ENCODE results near the gene TRPM2. TPM values are rescaled to one million over a fixed set of nuclear protein-coding genes. Genes with fewer than 3 reads are reported as not detected.

Gene TRPM2
- total and polyA plus RNA-seq, 2 of the 13 experiments (the other 11 are each of a cell fraction or from before 2014, with no cell fraction given) = 0.07 to 0.20 TPM

DNA sequence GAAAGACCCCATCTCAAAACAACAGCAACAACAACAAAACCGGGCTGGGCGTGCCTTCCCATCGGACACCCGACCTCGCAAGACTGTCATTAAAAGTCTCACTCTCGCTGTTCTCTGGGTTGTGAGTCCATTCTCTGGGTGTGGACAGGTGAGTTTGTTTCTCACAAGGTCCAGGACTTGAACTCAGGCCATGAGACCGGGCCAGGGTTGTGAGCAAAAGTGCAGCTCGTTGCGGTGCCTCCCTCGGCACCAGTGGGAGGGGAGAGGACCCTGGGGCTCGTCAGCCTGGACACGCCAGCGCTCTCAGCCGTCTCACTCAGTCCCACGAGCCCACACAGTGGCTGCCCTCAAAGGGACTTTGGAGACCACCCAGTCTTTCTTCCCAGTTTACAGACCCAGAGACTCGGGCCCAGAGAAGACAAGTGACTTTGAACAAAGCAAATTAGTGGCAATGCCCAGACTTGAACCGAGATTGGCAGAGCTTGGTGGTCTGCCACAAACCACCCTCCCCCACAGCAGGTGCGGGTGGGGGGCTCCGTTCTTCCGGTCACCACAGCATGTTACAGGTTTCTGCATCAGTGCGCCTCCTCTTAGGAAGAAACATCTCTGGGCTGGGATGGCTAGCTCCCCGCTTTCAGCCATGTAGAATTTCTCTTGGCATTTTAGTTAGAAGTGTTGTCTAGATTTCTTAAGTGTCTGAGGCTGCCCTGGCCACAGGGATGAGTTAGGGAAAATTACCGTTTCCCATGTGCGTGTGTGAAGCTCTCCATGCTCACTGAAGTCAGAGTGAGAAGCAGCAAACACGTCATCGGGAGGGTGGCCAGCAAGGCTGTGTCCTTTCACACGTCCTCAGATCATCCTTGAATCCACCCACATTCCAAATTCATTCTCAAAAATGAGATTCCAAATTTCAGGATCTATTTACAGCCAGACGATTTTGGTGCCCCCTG lies 130.1 kb downstream of the TRPM2 start (continued):
- TF ChIP-seq, protein P1, sequence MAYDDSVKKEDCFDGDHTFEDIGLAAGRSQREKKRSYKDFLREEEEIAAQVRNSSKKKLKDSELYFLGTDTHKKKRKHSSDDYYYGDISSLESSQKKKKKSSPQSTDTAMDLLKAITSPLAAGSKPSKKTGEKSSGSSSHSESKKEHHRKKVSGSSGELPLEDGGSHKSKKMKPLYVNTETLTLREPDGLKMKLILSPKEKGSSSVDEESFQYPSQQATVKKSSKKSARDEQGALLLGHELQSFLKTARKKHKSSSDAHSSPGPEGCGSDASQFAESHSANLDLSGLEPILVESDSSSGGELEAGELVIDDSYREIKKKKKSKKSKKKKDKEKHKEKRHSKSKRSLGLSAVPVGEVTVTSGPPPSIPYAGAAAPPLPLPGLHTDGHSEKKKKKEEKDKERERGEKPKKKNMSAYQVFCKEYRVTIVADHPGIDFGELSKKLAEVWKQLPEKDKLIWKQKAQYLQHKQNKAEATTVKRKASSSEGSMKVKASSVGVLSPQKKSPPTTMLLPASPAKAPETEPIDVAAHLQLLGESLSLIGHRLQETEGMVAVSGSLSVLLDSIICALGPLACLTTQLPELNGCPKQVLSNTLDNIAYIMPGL (CRISPR knock-in tag; IDR thresholded peaks at IDR 0.05; ENCODE audit: borderline replicate concordance in 1 of 2, low read depth in 1 of 2) = 0 out of 4 replicates have a peak, but pooled peaks of 1 of the 2 experiments have one; percentile 19
- TF ChIP-seq HMG20B (CRISPR knock-in tag; conservative IDR thresholded peaks at IDR 0.05) (no peak; the same call in 1 of the 2 replicates), FOXO4 (CRISPR knock-in tag; conservative IDR thresholded peaks at IDR 0.05) (0 out of 2 replicates have a peak, but pooled peaks have one; percentile 63), SNRNP70 (IDR thresholded peaks at IDR 0.05; ENCODE audit: low read depth, low read length) (no peak), DRAP1 (CRISPR knock-in tag; IDR thresholded peaks at IDR 0.05) (no peak), TAF1 (CRISPR knock-in tag; IDR thresholded peaks at IDR 0.05) (peak; percentile 27; the same call in 1 of the 2 replicates), MAX (IDR thresholded peaks at IDR 0.05) (peak; percentile 62), ZNF574 (CRISPR knock-in tag; IDR thresholded peaks at IDR 0.05) (0 out of 2 replicates have a peak, but pooled peaks have one; percentile 20), ZNF232 (CRISPR knock-in tag; IDR thresholded peaks at IDR 0.05; ENCODE audit: borderline replicate concordance) (0 out of 2 replicates have a peak, but pooled peaks have one; percentile 66), ZNF430 (CRISPR knock-in tag; IDR thresholded peaks at IDR 0.05) (no peak), ZBTB43 (CRISPR knock-in tag; conservative IDR thresholded peaks at IDR 0.05) (peak; percentile 12; the same call in 1 of the 2 replicates), ELK4 (CRISPR knock-in tag; IDR thresholded peaks at IDR 0.05; ENCODE audit: borderline replicate concordance) (no peak), NKX3-1 (CRISPR knock-in tag; IDR thresholded peaks at IDR 0.05) (peak; percentile 17; the same call in 1 of the 2 replicates), ZNF121 (CRISPR knock-in tag; IDR thresholded peaks at IDR 0.05) (peak; percentile 58; the same call in 1 of the 2 replicates), ZNF616 (CRISPR knock-in tag; IDR thresholded peaks at IDR 0.05; ENCODE audit: low read depth) (0 out of 2 replicates have a peak, but pooled peaks have one; percentile 28)
- TF ChIP-seq, protein P2, sequence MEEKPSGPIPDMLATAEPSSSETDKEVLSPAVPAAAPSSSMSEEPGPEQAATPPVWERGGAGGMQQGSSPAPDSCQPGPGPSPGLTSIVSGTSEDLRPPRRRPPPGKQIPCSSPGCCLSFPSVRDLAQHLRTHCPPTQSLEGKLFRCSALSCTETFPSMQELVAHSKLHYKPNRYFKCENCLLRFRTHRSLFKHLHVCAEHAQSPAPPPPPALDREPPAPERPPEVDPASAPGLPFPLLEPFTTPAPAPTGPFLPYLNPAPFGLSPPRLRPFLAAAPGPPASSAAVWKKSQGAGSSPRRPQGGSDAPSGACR (CRISPR knock-in tag; IDR thresholded peaks at IDR 0.05) = peak; percentile 47; the same call in 1 of the 2 replicates

Measured in HepG2 (cell line).